Skin epidermis (tissue), 12 donors: ENCODE measurements around the gene TNFAIP1.
A peak's percentile ranks its signal among the peaks of the same experiment; 100 is the strongest.

Experiments
- H3K27ac ChIP-seq, 21 experiments: fragments of 200-600 bp; sonication (generic) in 11 of 21; one replicate each; pipeline ENCODE4 v1.5.0; 2020; ENCODE audit warnings: mild to moderate bottlenecking in 3 of 21, inconsistent platforms in 2 of 21, moderate library complexity in 2 of 21
- H3K4me3 ChIP-seq, 7 experiments: fragments of 200-600 bp; sonication (generic) in 2 of 7; one replicate each; pipeline ENCODE4 v1.5.0; 2020; ENCODE audit warnings: inconsistent platforms in 2 of 7, mild to moderate bottlenecking in 2 of 7, moderate library complexity in 1 of 7

Gene TNFAIP1

DNA sequence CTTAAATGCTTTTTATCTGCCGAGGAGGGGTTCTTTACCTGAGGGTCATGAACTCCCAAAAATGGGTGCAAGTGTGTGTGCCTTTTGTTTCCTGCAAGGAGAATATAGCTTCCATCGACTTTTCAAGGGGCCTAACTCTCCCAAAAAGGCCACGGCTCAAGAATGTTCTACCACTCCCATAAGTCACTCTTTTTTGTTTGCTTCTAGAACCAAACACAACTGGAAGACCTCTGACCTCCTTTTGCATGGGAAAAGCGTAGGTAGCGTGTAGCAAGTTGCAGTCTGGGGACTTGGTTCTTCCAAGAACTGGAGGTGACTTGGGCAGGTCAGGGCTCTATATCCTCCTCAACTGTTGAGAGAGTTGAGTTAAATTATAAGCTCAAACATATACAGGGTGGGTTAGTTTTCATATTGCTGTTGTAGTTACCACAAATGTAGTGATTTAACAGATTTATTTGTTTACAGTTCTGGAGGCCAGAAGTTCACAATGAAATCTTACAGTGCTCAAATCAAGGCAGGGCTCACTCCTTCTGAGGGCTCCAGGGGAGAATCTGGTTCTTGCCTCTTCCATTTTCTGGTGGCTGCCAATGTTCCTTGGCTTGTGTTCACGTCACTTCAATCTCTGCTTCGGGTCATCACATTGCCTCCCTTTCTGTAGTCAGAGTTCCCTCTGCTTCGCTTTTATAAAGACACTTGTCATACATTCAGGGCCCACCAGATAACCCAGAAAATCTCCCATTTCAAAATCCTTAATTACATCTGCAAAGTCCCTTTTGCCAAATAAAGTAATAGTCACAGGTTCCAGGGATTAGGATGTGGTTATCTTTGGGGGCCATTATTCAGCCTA lies 15.1 kb upstream of the TNFAIP1 start:
- Histone ChIP-seq H3K27ac (peak overlapping the region in 2 of 21 experiments; percentile 29 to 71), H3K4me3 (peak overlapping the region in 1 of 7 experiments; percentile 67)

DNA sequence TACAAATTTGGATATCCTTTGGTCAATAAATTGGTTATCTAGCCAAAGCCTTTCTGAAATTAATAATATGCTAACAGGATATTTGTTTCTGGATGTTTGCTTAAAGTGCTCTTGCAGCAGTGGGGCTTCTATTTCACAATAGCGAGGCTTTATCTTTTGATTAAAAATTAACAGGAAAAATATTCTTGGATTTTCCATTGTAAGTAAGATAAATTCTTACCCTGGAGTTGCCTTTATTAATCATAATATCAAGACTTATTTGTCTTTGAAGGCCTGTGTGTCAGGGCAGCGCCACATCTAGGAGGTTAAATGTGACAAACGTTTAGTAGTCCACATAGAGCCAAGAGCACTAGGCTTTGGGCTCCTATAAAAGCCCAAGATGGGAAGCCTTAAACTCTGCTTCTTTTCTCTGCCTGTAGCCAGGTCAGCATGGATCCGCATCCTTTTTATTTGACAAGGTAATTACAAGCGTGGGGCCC lies 11.3 kb upstream of the TNFAIP1 start:
- Histone ChIP-seq H3K4me3 (no peak overlapping the region), H3K27ac (no peak overlapping the region)

DNA sequence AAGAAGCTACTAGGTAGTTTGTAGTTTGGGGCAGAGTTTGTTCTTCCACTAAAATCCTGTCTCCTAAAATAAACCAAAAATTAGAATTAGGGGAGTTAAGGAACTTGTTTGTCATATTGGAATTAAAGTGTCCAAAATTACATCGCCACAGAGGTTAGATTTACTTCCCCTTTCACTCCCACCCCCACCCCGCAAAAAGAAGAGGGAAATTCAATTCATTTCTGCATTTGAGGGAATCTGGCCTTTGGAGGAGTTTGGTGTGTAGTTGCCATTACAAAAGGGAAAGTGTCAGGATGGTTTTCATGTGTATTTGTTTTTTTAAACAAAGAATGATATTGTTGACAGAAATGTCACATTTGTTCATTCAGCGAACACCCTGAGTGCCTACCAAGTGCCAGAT lies 10.8 kb upstream of the TNFAIP1 start:
- Histone ChIP-seq H3K4me3 (no peak overlapping the region), H3K27ac (no peak overlapping the region)

DNA sequence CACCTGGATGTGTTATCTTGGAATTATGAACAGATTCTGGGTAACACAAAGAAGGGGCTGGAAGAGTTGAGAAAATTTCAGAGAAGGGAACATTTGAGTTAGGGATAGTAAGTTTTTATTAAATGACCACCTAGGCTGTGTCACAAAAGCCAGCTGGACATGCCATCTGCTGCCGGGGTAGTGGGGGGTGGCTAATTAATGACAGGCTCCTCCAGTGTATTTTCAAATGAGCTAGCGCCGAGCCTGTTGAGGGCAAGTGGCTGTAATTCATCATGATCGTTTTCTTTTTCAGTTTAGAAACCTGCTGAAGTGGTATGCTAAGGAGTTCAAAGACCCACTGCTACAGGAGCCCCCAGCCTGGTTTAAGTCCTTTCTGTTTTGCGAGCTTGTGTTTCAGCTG lies 10.3 kb upstream of the TNFAIP1 start:
- H3K27ac ChIP-seq = no peak overlapping the region
- H3K4me3 ChIP-seq = no peak overlapping the region

DNA sequence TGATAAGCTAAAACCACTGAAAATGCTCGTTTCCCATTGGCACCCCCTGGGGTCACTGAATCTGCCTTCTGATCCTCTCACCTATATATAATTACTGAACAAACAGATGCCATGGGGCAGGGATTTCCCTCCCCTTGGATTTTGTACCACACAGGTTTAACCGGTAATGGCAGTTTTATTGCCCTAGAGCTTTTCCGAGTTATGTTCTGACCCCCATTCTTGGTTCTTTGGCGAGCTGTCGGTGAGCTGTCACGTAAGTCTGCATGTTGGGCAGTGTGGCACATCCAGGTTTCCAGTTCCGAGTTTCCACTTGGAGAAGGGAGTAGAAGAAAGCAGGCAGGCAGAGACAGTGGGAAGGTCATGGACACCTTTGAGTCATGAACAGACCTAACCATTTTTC lies 9.4 kb upstream of the TNFAIP1 start:
- Histone ChIP-seq H3K27ac (no peak overlapping the region), H3K4me3 (no peak overlapping the region)

DNA sequence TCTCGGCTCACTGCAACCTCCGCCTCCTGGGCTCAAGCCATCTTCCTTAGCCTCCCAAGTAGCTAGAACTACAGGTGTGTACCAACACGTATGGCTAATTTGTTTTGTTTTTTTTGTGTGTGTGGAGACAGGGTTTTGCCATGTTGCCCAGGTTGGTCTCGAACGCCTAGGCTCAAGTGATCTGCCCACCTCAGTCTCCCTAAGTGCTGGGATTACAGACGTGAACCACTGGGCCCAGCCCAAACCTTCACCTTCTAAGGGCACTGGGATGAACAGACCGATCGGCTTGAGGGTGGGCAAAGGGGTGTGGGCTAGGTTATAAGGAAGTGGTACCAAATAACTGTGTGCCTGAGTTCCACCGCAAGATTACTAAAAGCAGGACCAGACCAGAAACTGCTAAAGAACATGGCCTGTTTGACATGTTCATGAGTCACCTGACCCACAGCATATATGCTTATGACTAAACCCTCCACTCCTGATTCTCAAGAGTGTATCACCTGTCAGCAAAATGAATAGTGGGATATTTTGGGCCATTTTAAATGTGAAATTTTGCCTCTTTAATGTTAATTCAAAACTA lies 8.4 kb upstream of the TNFAIP1 start:
- H3K27ac ChIP-seq = no peak overlapping the region

DNA sequence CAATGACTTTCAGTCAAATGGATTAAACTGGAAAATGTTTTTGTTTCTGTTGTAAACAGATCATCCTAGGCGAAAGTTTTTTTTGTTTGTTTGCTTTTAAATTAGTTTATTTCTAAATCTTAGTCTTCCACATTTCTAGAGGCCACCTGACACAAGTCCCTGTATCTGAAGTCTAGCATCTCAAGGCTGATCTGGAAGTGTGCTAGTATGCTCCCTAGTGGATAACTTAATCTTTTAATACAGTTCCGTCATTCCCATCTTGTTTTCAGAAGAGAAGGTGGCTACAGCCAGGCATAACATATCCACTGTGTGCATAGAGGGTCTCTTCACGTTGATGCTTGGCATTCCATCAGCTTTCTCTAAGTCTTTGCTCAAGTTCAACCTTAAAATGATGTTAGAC lies 7.9 kb upstream of the TNFAIP1 start:
- Histone ChIP-seq H3K27ac (no peak overlapping the region), H3K4me3 (no peak overlapping the region)

More for the DNA sequence above, 8.4 kb upstream of the TNFAIP1 start:
- no peak overlapping the region for H3K4me3 ChIP-seq

DNA sequence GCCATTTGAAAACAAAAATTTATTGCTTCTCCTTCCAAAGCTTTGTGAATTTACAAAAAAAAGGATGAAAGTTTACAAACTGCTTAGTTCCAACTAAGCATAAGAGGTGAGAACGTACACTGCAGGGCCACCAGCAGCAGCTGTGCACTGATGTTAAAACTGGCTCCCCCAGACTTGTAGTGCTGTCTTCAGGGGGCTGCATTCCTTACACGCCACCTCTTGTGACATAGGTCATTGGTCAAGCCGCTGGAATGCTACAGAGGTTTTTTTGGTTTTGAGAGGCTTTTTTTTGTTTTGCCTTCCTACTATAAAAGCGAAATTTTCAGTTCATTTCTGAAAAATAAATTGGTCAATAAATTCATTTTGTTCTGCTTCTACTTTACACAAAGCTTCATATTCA lies 7.2 kb upstream of the TNFAIP1 start:
- Histone ChIP-seq H3K27ac (no peak overlapping the region), H3K4me3 (no peak overlapping the region)

DNA sequence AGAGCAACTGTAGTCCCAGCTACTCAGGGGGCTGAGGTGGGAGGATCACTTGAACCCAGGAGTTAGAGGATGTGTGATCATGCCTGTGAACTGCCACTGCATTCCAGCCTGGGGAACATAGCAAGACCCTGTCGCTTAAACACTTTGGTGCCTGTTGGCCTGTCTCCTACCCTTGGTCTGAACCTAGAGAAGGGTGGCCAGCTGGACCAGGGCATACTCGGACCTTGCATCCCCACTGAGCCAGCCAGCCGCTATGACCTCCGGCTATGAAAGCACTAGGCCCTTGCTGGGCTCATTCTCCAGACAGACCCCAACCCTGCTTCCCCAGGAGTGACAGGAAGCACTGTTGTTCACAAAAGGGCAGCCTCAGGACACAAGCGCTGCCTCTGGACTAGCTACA lies 4.9 kb upstream of the TNFAIP1 start:
- Histone ChIP-seq H3K27ac (no peak overlapping the region), H3K4me3 (no peak overlapping the region)

DNA sequence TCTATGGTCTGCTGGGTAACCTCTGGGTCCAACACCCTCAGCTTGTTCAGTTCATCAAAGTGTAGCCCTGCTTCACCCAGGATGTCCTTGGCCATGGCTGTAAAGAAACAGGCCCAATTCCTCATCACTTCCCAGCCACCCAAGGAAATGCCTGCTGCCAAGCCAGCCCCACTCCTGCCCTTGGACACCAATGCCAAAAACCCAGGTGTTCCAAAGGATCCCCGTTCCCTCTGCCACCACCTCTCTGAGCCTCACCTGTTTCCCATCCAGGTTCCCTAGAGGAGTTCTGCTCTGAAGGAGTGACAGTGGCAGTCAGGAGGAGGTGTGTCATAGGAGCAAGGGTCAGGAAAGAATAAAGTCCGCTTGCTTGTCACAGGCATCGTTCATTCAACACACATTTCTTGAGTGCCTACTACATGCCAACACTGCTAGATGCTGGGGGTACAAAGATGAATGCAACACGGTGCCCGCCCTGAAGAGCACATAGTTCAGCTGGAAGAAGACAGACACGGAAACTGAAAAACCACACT lies 3.6 kb upstream of the TNFAIP1 start:
- no peak overlapping the region for H3K27ac ChIP-seq

DNA sequence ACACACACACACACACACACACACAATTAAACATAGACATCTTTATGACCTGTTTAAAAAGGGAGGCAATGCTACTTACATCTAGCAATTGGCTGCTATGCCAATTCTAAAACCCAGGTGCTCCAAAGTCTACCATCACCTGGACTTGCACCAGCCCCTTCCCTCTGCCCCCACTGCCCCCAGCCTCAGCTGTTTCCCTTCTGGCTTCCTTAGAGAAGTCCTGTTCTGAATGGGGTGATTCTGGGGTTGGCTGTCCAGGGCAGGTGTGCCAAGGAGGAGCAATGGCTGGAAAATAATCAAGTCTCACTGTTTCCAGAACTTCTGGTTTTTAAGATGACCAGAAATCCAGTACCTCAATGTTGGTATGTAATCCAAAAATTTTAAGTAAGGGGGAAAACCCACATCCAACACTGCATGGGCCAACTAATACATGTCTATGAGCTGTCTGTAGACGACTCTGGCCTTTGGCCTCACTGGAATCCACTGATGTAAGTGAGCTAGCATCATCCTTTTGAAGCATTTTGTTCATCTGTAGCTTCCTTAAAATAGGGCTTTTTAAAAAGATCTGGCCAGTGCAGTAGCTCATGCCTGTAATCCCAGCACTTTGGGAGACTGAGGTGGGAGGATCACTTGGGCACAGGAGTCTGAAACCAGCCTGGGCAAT lies 2.3 kb upstream of the TNFAIP1 start:
- peak overlapping the region in 1 of 21 experiments; percentile 17 for H3K27ac ChIP-seq
- H3K4me3 ChIP-seq = no peak overlapping the region

More for the DNA sequence above, 3.6 kb upstream of the TNFAIP1 start:
- no peak overlapping the region for H3K4me3 ChIP-seq

DNA sequence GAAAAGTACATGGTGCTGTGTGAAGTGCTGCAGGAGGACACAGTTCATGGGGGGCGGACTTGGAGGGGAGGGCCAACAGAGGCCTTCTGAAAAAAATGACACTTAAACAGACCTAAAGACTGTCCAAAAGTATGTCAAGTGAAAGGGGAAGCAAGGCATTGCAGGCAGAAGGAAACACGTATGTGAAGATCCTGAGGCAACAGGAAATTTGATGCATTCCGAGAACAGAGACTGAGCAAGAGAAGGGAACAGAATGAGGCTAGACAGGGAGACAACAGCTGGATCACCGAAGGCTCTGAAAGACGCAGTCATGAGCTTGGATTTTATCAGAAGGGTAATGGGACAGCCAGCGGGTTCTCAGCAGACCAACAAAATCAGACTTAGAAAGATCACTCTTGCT lies 1.4 kb upstream of the TNFAIP1 start:
- peak overlapping the region; percentile 79 to 99 (median 93) for H3K4me3 ChIP-seq

DNA sequence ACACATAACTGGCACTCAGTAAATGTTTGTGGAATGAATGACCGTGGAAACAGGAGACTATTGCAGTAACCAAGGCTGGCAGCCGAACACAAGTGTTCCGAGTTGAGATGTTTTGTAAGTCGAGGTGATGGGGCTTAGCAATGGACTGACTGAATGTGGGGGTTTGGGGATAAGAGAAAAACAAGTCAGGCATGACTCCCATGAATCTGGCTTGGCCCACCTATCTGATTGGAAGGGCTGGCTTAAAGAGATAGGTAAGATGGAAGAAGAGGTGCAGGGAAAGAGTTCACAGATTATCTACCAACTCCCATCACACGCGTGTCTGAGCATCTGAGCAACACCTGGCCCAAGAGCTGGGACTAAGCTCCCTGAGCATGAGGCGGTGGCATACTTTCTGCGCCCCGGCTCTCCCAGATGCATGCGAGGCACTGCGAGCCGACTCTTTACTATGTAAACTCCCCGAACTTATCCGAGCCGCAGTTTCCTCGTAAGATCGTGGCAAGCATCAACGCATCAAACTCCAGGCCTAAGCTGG lies 828 bp upstream of the TNFAIP1 start:
- peak overlapping the region; percentile 17 to 99 (median 95) for H3K27ac ChIP-seq
- H3K4me3 ChIP-seq = peak overlapping the region; percentile 79 to 99 (median 93)

More for the DNA sequence above, 1.4 kb upstream of the TNFAIP1 start:
- peak overlapping the region in 10 of 21 experiments; percentile 91 to 99 (median 96) for H3K27ac ChIP-seq

DNA sequence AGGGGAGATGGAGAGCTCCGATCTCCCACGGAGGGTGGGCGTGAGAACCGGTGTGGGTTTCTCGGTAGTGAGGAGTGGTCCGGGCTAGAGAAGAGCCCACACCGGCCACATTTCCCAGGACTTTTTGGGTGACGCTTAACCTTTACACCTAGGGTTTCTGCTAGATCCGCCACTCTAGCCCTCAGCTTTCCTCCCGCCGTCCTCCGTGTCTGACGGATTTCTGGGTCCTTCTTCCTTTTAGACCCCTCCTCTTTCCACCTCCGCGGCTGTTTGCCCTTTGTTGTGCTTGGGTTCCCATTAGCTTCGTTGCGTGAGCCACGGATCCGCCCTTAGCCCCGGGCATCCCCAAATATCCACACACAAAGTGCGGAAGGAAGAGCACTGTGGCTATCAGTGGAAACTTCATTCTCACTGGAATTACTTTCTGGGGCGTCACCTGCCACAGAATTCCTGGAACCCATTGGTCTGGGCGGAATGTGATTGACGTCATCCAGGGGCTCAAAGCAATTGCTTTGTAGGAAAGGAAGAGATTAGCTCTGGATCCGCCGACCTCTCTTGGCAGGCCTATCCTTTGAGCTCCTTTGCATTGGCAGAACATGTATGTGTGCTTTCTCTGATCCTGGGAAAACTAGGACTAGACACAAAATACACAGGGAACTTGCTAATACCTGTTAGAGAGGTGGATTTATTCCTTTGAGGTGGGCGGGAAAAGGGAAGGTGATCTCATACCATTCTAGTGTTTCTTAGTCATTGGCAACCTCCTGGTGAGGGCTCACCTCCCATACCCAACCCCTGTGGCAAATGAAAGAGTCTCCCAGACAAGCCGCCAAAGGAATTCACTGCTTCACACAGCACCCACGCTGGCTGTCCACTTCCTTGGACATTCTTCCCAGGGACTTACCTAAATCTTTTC lies 654 bp downstream of the TNFAIP1 start:
- Histone ChIP-seq H3K27ac (peak overlapping the region; percentile 83 to 99 (median 98)), H3K4me3 (peak overlapping the region; percentile 79 to 99 (median 93))

DNA sequence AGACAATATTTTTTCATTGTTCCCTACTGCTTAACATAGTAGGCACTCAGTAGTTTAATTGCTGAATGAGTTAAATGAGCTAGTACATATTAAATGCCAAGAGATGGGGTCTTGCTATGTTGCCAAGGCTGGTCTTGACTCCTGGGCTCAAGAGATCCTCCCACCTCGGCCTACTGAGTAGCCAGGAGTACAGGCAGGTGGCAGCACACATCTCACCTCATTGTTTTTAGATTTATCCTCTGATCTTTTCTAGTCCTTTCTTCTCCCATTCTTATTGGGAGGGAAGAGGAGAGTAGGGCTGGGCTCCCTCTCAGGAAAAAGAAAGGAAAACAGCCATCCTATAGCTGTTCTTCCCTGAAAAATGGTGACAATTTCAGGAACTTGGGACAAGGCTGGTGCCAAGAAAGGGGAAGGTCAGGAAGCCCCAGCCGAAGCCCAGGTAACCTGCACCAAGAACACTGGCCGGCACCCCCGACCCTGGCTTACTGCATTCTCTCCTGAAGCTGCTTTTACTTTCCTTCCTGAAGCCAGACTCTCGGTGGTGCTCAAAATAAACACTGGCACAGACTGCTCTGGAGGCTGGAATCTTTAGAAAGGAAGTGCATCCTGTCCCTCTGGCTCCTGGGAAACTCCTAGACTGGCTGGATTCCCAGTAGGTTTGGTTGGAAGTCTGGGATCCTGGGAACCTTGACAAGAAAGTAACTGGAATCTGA lies 2.7 kb downstream of the TNFAIP1 start:
- Histone ChIP-seq H3K4me3 (peak overlapping the region in 1 of 7 experiments; percentile 6), H3K27ac (peak overlapping the region in 17 of 21 experiments; percentile 2 to 99 (median 58))

DNA sequence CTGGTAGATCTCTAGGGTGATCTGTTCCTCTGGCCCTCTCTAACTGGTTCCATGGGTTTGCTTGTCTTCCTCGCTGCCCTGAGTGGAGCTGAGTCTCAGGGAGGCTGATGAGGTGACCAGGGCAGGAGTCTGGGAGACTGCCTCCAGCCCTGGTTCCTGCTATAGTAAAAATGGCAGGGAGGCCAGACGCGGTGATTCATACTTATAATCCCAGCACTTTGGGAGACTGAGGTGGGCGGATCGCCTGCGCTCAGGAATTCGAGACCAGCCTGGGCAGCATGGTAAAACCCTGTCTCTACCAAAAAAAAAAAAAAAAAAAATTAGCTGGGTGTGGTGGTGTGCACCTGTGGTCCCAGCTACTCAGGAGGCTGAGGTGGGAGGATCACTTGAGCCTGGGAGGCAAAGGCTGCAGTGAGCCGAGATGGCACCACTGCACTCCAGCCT lies 3.2 kb downstream of the TNFAIP1 start:
- H3K4me3 ChIP-seq = peak overlapping the region in 1 of 7 experiments; percentile 6
- peak overlapping the region in 15 of 21 experiments; percentile 2 to 99 (median 53) for H3K27ac ChIP-seq

DNA sequence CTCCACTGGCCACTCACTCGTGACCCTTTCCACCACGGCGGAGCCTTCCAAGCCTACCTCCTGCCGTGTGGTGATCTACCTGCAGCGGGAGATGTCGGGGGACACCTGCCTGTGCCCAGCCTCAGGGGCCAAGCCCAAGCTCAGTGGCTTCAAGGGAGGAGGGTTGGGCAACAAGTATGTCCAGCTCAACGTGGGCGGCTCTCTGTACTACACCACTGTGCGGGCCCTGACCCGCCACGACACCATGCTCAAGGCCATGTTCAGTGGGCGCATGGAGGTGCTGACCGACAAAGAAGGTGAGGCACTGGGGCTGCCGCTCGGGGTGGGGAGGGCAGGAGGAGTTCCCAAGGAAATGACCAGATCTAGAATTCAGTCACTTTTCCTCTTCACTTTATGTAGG lies 3.9 kb downstream of the TNFAIP1 start:
- no peak overlapping the region for H3K4me3 ChIP-seq
- H3K27ac ChIP-seq = peak overlapping the region in 8 of 21 experiments; percentile 12 to 98 (median 36)

DNA sequence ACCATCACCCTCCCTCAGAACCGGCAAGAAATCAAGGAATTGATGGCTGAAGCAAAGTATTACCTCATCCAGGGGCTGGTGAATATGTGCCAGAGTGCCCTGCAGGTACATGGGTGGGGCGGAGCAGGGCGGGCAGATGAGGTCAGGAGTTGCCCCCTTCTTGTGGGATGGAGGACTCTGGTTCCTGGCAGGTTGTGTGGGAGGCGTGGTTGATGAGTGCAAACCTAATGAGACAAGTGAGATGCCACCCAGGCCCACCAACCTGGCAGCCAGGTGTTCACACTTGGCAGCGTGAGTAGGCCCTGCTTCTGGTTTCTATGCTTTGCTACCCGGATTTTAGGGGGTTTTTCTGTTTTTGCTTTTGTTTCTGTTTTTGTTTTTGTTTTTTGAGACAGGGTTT lies 4.8 kb downstream of the TNFAIP1 start:
- Histone ChIP-seq H3K4me3 (no peak overlapping the region), H3K27ac (peak overlapping the region in 3 of 21 experiments; percentile 60 to 98 (median 97))
